H9 (cell line): ENCODE results near the gene CES1. TPM values are rescaled to one million over a fixed set of nuclear protein-coding genes. Genes with fewer than 3 reads are reported as not detected.

ENCODE experiments used
- DNase-seq: peaks from one replicate; pipeline ENCODE4 v3.0.0-alpha.2; 2017
- H2AFZ ChIP-seq: one replicate; pipeline ENCODE4 v1.6.1; 2013; ENCODE audit warnings: mild to moderate bottlenecking, low read length, control low read depth, moderate library complexity
- H2AK5ac ChIP-seq: 2 replicates; pipeline ENCODE4 v1.6.1; 2013; ENCODE audit warnings: low read length, control low read depth, mixed read lengths; ENCODE audit not compliant: insufficient read length
- H2BK120ac ChIP-seq: one replicate; pipeline ENCODE4 v1.6.1; 2013; ENCODE audit warnings: low read depth, mild to moderate bottlenecking, low read length, control low read depth, inconsistent platforms; ENCODE audit not compliant: poor library complexity, severe bottlenecking
- H2BK12ac ChIP-seq: 2 replicates; pipeline ENCODE4 v1.6.1; 2013; ENCODE audit warnings: low read length, control low read depth, mixed read lengths, low read depth; ENCODE audit not compliant: insufficient read length
- H2BK15ac ChIP-seq: 2 replicates; pipeline ENCODE4 v1.6.1; 2013; ENCODE audit warnings: low read depth, low read length, control low read depth
- H2BK20ac ChIP-seq: one replicate; pipeline ENCODE4 v1.6.1; 2013; ENCODE audit warnings: low read depth, mild to moderate bottlenecking, low read length, control low read depth, inconsistent platforms; ENCODE audit not compliant: poor library complexity, severe bottlenecking
- H2BK5ac ChIP-seq: 2 replicates; pipeline ENCODE4 v1.6.1; 2013; ENCODE audit warnings: low read length, control low read depth, mixed read lengths; ENCODE audit not compliant: insufficient read length
- H3K14ac ChIP-seq: 2 replicates; pipeline ENCODE4 v1.6.1; 2013; ENCODE audit warnings: low read length, control low read depth; ENCODE audit not compliant: insufficient read depth
- H3K18ac ChIP-seq: 2 replicates; pipeline ENCODE4 v1.6.1; 2013; ENCODE audit warnings: low read depth, mild to moderate bottlenecking, mixed read lengths, low read length, control low read depth; ENCODE audit not compliant: insufficient read length
- H3K23ac ChIP-seq: 2 replicates; pipeline ENCODE4 v1.6.1; 2013; ENCODE audit warnings: low read length, control low read depth, mixed read lengths, low read depth; ENCODE audit not compliant: insufficient read length
- H3K23me2 ChIP-seq: 2 replicates; pipeline ENCODE4 v1.6.1; 2013; ENCODE audit warnings: low read depth, mild to moderate bottlenecking, mixed read lengths, low read length, control low read depth; ENCODE audit not compliant: insufficient read length, poor library complexity, severe bottlenecking
- H3K27ac ChIP-seq: 2 replicates; pipeline ENCODE4 v1.5.1; 2013; ENCODE audit warnings: low read length, control low read depth, mixed read lengths, low read depth; ENCODE audit not compliant: insufficient read length
- H3K27me3 ChIP-seq: 2 replicates; pipeline ENCODE4 v1.6.1; 2013; ENCODE audit warnings: low read length, control low read depth, inconsistent platforms; ENCODE audit not compliant: insufficient read depth
- H3K4ac ChIP-seq: 2 replicates; pipeline ENCODE4 v1.6.1; 2013; ENCODE audit warnings: low read depth, mild to moderate bottlenecking, control low read depth, inconsistent platforms, low read length, moderate library complexity
- H3K4me1 ChIP-seq: 2 replicates; pipeline ENCODE4 v1.6.1; 2013; ENCODE audit warnings: low read length, control low read depth, inconsistent platforms; ENCODE audit not compliant: insufficient read depth
- H3K4me2 ChIP-seq: 2 replicates; pipeline ENCODE4 v1.6.1; 2013; ENCODE audit warnings: low read length, control low read depth, mixed read lengths; ENCODE audit not compliant: insufficient read length, insufficient read depth
- H3K56ac ChIP-seq: 2 replicates; pipeline ENCODE4 v1.6.1; 2013; ENCODE audit warnings: low read depth, mild to moderate bottlenecking, mixed read lengths, low read length, control low read depth; ENCODE audit not compliant: insufficient read length
- H3K79me1 ChIP-seq: 2 replicates; pipeline ENCODE4 v1.6.1; 2013; ENCODE audit warnings: low read depth, mild to moderate bottlenecking, moderate library complexity, low read length, control low read depth, inconsistent platforms; ENCODE audit not compliant: insufficient read depth, poor library complexity, severe bottlenecking
- H3K79me2 ChIP-seq: 2 replicates; pipeline ENCODE4 v1.6.1; 2013; ENCODE audit warnings: low read length, control low read depth, inconsistent platforms; ENCODE audit not compliant: insufficient read depth
- H3K9ac ChIP-seq: 2 replicates; pipeline ENCODE4 v1.6.1; 2013; ENCODE audit warnings: low read length, control low read depth, mixed read lengths; ENCODE audit not compliant: insufficient read length; ENCODE audit errors: extremely low read depth
- H3K9me3 ChIP-seq: one replicate; pipeline ENCODE4 v1.6.1; 2013; ENCODE audit warnings: low read depth, low read length, inconsistent platforms; ENCODE audit not compliant: control insufficient read depth
- H3T11ph ChIP-seq: one replicate; pipeline ENCODE4 v1.6.1; 2013; ENCODE audit warnings: mild to moderate bottlenecking, low read length, control low read depth, inconsistent platforms
- H4K20me1 ChIP-seq: one replicate; pipeline ENCODE4 v1.6.1; 2013; ENCODE audit not compliant: control insufficient read depth, insufficient read length, insufficient read depth
- H4K5ac ChIP-seq: 2 replicates; pipeline ENCODE4 v1.6.1; 2013; ENCODE audit warnings: low read depth, mild to moderate bottlenecking, mixed read lengths, low read length, control low read depth; ENCODE audit not compliant: insufficient read length
- H4K8ac ChIP-seq: replicated peaks from 2 replicates; pipeline ENCODE4 v1.6.1; 2013; ENCODE audit warnings: low read length, control low read depth, mixed read lengths, low read depth; ENCODE audit not compliant: insufficient read length
- H4K91ac ChIP-seq: 2 replicates; pipeline ENCODE4 v1.6.1; 2013; ENCODE audit warnings: low read depth, mild to moderate bottlenecking, moderate library complexity, mixed read lengths, low read length, control low read depth; ENCODE audit not compliant: insufficient read length
- H3K27ac Mint-ChIP-seq, 3 experiments: 2 replicates in 2 of 3; 3 replicates in 1 of 3; pipeline ENCODE4 v1.8.0; 2020 to 2021; ENCODE audit warnings: mixed read lengths in 3 of 3, mild to moderate bottlenecking in 1 of 3, moderate library complexity in 1 of 3
- H3K27me3 Mint-ChIP-seq: 2 replicates; pipeline ENCODE4 v1.8.0; 2021; ENCODE audit warnings: low read depth, mild to moderate bottlenecking, moderate library complexity, mixed read lengths
- H3K36me3 Mint-ChIP-seq, 3 experiments: 2 replicates in 2 of 3; 3 replicates in 1 of 3; pipeline ENCODE4 v1.8.0; 2020 to 2021; ENCODE audit warnings: low read depth in 3 of 3, mixed read lengths in 3 of 3; ENCODE audit not compliant: insufficient read depth in 1 of 3
- H3K4me1 Mint-ChIP-seq, 2 experiments: 2 replicates each; pipeline ENCODE4 v1.8.0; 2020; ENCODE audit warnings: mixed read lengths in 2 of 2
- H3K4me3 Mint-ChIP-seq, 2 experiments: 2 replicates in 1 of 2; 3 replicates in 1 of 2; pipeline ENCODE4 v1.8.0; 2020 to 2021; ENCODE audit warnings: mild to moderate bottlenecking in 2 of 2, mixed read lengths in 2 of 2, moderate library complexity in 1 of 2
- H3K9me3 Mint-ChIP-seq, 2 experiments: 2 replicates in 1 of 2; 3 replicates in 1 of 2; pipeline ENCODE4 v1.8.0; 2020; ENCODE audit warnings: mild to moderate bottlenecking in 2 of 2, mixed read lengths in 2 of 2, moderate library complexity in 1 of 2
- WGBS: extraction: QIAGEN DNeasy Blood & Tissue Kit; methylation state at CpG from one replicate; pipeline ENCODE4 v1.1.7; 2013; ENCODE audit warnings: missing lambda C conversion rate, low lambda C conversion rate, mixed read lengths; ENCODE audit not compliant: insufficient read length; ENCODE audit errors: extremely low coverage; 5-methylcytosine and 5-hydroxymethylcytosine counted together
- total RNA-seq: library from RNA; stranded (reverse); gene quantifications from 2 replicates; pipeline ENCODE4 v1.2.1, GENCODE V29; 2021
- TF ChIP-seq, protein P1 (sequence below): fragments of 200-600 bp; sonication (generic); conservative IDR thresholded peaks from 3 replicates; pipeline ENCODE4 v1.8.0; 2021; ENCODE audit warnings: antibody characterized with exemption, mild to moderate bottlenecking

Gene CES1
- total RNA-seq, 1 experiment from 2014 or later: not detected

DNA sequence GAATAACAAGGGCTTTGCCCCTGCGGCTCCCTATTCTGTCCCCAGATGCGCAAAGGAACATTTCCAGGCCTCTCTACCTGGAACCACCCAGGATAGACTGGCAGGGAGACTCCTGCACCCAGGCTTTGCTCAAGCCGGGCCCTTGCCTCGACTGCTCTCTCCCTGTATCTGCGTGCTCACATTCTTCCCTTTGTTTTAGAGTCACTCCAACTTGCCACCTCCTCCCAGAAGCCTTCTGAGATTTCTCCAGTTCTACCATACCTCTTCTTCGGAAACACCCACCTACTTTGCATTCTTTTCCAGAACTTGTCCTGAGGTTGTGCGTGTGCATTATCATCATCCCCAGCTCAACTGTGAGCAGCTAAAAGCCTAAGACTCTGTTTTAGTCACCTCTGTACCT, 39.2 kb upstream of the CES1 start:
- Histone ChIP-seq H4K8ac (no peak overlapping the region), H3K14ac (no peak overlapping the region), H2BK20ac (no peak overlapping the region), H3K4me1 (no peaks in the 10 kb centered on the region), H3K4ac (no peak overlapping the region), H3K79me2 (no peaks in the 10 kb centered on the region), H2BK12ac (no peak overlapping the region), H3K27ac (no peak overlapping the region), H3K4me2 (no peak overlapping the region), H4K5ac (no peak overlapping the region), H3K23ac (no peak overlapping the region), H3T11ph (no peak overlapping the region), H4K20me1 (no peaks in the 10 kb centered on the region), H3K9me3 (no peaks in the 10 kb centered on the region), H3K9ac (no peak overlapping the region), H2BK5ac (no peak overlapping the region), H3K27me3 (no peaks in the 10 kb centered on the region), H3K56ac (no peak overlapping the region), H2BK15ac (no peak overlapping the region), H2AFZ (no peak overlapping the region), H2BK120ac (no peak overlapping the region), H3K79me1 (no peaks in the 10 kb centered on the region), H2AK5ac (no peak overlapping the region), H3K23me2 (no peaks in the 10 kb centered on the region), H4K91ac (no peak overlapping the region), H3K18ac (no peak overlapping the region)
- Mint-ChIP-seq H3K9me3 (no peaks in the 10 kb centered on the region; a peak in 2 of 5 replicates), H3K27me3 (peaks cover 18% of the 10 kb centered on the region), H3K4me3 (no peak overlapping the region), H3K27ac (no peak overlapping the region), H3K4me1 (no peaks in the 10 kb centered on the region), H3K36me3 (no peaks in the 10 kb centered on the region)
- DNase-seq: no peak
- TF ChIP-seq, protein P1, sequence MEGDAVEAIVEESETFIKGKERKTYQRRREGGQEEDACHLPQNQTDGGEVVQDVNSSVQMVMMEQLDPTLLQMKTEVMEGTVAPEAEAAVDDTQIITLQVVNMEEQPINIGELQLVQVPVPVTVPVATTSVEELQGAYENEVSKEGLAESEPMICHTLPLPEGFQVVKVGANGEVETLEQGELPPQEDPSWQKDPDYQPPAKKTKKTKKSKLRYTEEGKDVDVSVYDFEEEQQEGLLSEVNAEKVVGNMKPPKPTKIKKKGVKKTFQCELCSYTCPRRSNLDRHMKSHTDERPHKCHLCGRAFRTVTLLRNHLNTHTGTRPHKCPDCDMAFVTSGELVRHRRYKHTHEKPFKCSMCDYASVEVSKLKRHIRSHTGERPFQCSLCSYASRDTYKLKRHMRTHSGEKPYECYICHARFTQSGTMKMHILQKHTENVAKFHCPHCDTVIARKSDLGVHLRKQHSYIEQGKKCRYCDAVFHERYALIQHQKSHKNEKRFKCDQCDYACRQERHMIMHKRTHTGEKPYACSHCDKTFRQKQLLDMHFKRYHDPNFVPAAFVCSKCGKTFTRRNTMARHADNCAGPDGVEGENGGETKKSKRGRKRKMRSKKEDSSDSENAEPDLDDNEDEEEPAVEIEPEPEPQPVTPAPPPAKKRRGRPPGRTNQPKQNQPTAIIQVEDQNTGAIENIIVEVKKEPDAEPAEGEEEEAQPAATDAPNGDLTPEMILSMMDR: no peak
- no CpG with 5 or more reads among the region's 7 CpGs for WGBS
